ENCODE data around the gene TMEM52B.

Gene TMEM52B

DNA sequence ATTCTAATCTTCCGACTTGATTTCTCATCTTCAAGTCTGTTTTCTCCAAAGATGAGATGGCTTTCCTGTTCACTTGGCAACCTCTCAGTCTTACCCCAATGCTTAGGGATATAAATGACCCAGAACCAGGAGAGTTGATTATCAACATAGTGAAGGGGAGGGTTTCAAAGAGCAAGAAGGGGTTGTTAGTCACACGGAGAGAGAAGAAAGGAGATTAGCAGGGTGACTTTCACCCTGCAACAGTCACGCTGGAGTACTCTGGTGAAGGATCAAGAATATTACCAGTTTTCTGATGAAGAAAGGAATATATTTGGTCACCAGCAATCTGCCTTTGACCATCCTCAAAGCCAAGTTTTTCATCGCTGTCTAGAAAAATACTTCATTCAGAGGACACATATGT lies at the start of gene TMEM52B:
TMEM52B (plus strand) TSS at position 212 of the 400 bp plus-strand sequence. CDS start 543 bp downstream, outside the sequence.
- DNase-seq = no peak

- DNase-seq = peak; percentile 82
These were observed 48.8 kb upstream of the TMEM52B start, which contains the start of gene CLEC7A for GRCh38 chr12:10130042-10130441. Gene CLEC7A (minus strand): TSS chr12:10130199. CDS start chr12:10130082, 117 bp downstream.

GRCh38 chr12:10131111-10131690 lies 47.6 kb upstream of the TMEM52B start:
- peak; percentile 79 for DNase-seq

GRCh38 chr12:10132850-10133370 lies 45.9 kb upstream of the TMEM52B start:
- DNase-seq = no peak

GRCh38 chr12:10135126-10135525 lies 43.7 kb upstream of the TMEM52B start:
- DNase-seq = no peak

- no peak for DNase-seq
These were observed 42.1 kb upstream of the TMEM52B start for GRCh38 chr12:10136637-10137205.

DNA sequence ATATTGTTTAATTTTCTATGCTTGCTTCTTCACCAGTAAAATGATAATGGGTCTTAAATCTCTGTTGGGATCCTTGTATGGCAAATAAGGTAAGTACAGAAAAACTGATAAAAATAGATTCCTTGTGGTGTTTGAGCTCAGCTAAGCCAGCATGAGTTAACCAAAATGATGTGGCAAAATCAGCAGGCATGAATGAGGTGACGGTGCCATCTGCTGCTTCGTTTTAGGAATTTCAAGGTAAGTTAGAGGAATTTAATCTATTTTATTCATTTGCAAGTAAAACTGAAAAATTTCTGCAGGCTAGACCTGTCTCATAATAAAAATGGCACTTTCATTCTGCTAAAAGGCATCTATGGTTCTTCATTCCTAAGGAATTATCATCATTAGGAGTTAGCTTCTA lies 38.8 kb upstream of the TMEM52B start:
- peak; percentile 75 for DNase-seq

GRCh38 chr12:10142976-10143589 lies 35.7 kb upstream of the TMEM52B start:
- DNase-seq = peak; percentile 72

DNA sequence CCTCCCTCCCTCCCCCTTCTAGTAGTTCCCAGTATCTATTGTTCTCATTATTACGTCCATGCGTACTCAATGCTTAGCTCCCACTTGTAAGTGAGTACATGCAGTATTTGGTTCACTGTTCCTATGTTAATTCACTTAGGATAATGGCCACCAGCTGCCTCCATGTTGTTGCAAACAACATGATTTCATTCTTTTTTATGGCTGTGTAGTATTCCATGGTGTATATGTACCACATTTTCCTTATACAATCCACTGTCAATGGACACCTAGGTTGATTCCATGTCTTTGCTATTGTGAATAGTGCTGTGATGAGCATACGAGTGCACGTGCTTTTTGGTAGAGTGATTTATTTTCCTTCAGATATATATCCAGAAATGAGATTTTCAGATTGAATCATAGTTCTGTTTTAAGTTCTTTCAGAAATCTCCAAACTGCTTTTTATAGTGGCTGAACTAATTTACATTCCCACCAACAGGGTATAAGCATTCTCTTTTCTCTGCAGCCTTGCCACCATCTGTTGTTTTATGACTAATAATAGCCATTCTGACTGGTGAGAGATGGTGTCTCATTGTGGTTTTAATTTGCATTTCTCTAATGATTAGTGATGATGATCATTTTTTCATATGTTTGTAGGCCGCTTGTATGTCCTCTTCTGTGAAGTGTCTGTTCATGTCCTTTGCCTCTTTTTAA lies 31.0 kb upstream of the TMEM52B start:
- no peak for DNase-seq

- no peak for DNase-seq
These were observed 27.2 kb upstream of the TMEM52B start for GRCh38 chr12:10151621-10152020.

- peak; percentile 84 for DNase-seq
These were observed 25.3 kb upstream of the TMEM52B start for GRCh38 chr12:10153271-10154144.

DNA sequence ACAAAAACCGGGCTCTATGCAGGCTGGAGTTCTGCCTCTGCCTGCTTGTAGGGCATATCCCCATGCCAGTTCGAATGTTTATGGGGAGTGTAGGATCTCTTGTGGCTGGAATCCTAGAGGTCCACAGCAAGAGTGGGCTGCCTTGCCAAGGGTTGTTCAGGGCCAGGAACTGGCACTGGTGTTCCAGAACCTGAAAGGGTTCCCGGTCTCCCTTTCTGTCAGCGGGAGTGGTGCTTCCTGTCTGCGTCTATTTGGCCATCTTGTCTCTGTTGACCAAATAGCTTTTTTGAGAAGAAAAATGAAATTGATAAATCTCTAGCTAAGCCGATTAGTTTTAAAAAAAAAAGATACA lies 24.7 kb upstream of the TMEM52B start:
- DNase-seq = no peak

DNA sequence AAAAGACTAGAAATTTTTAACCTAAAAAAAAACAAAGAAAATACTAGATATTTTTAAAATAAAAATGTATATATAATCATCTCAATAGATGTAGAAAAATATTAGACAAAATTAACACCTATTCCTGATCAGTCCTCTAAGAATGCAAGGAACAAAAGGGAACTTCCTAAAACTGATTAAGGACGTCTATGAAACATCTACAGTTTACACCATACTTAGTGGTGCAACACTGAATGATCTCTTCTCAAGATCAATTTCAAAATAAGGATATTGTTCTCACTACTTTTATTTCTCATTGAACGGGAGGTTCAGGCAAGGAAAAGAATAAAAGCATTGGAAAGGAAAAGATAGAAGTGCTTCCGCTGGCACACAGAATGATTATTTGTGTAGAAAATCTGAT lies 22.9 kb upstream of the TMEM52B start:
- DNase-seq = peak; percentile 50

GRCh38 chr12:10158406-10158805 lies 20.4 kb upstream of the TMEM52B start:
- peak; percentile 46 for DNase-seq

DNA sequence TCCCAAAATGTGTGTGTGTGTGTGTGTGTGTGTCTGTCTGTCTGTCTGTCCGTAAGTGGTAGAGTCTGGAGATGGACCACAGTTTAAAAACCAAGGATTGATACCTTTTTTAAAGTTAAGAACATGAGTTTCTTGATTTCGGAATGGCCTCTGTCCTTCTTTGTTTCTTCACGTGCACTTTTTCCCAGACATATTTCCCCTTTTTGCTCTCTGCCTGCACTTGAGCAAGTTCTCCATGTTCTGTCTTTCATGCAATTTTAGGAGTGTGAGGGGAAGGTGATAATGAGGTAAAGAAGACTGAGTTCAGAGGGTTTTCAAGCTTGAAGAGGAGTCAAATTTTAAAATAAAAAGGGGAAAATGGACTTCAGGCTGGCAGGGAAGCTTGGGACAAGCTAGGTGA lies 19.6 kb upstream of the TMEM52B start:
- peak; percentile 29 for DNase-seq

- DNase-seq = peak; percentile 48
These were observed 18.0 kb upstream of the TMEM52B start for GRCh38 chr12:10160617-10161385.

- no peak for DNase-seq
These were observed 15.7 kb upstream of the TMEM52B start for GRCh38 chr12:10163084-10163483.

DNA sequence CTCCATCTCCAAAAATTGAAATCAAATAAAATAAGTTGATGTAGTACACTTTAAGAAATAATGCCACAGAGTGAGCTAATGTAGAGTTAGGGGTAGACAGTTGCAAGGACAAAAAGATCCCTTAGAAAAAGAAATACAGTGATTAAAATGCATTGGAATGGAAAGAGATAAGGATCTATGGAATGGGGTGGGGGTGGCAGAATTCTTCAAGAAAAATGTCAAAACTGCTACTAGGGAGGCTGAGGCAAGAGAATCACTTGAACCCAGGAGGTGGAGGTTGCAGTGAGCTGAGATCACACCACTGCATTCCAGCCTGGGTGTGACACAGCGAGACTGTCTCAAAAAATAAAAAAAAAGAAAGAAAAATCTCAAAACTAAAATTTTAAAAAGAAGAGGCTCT lies 13.4 kb upstream of the TMEM52B start:
- no peak for DNase-seq

DNA sequence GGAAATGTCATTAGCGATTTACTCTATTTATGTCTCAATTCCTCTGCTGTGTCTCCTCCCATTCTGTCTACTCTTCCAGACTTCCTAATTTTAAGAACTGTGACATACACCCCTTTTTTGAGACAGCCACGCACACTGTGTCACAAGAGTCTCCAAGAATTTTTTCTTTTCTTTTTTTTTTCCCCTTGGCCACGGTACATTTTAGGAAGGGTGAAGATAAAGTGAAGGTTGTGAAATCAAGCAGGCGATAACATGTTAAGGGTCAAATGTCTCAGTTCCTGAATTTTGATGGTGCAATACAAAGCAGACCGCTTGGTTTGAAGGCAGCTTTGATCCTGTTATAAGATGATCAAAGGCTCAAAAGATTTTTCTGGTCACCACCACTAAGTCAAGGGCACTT lies 11.2 kb upstream of the TMEM52B start:
- DNase-seq = peak; percentile 77

DNA sequence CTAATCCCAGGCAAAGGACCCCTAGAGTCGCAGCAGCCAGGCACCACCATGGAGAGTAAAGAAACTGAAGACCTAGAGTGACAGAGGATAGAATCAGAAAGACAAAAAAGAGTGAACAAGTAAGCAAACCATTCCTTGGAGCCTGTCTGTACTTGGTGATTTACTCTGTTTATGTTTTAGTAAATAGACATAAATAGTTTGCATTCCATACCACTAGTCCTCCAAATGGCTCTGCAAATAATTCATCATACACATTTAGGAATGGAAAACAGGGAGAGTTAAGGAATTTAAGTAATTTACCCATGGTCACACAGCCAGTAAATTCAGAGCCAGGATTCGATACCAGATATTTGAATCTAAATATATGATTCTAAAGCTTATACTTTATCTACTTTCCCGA lies 9.7 kb upstream of the TMEM52B start:
- no peak for DNase-seq

DNA sequence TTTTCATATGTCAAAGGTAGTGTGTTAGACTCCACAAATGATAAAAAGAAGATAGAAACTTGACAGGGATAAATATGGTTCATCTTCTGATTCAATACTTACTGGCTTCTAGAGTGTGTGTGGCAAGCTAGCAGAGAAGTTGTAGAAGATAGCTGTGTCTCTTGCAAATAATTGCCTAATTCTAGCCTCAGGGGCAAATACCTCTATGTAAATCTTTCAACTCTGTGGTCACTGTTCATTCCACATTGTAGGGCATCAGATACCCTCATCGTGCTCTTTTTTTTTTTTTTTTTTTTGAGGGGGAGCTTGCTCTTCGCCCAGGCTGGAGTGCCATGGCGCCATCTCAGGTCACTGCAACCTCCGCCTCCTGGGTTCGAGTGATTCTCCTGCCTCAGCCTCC lies 8.6 kb upstream of the TMEM52B start:
- DNase-seq = no peak
